Duodenal mucosa (tissue), 2 donors: Measurements from ENCODE around the gene PWWP2B.

ENCODE experiments used
- H3K27ac ChIP-seq: one replicate; pipeline ENCODE4 v1.7.0; 2013; ENCODE audit warnings: low read depth, low read length
- H3K27me3 ChIP-seq, 2 donors: one replicate each; pipeline ENCODE4 v1.7.0; 2013; ENCODE audit warnings: low read length in 2 of 2, control low read depth in 1 of 2; ENCODE audit not compliant: insufficient read depth in 2 of 2, control insufficient read depth in 1 of 2
- H3K36me3 ChIP-seq, 2 donors: one replicate each; pipeline ENCODE4 v1.7.0; 2013; ENCODE audit warnings: low read length in 2 of 2, control low read depth in 1 of 2; ENCODE audit not compliant: insufficient read depth in 2 of 2, control insufficient read depth in 1 of 2
- H3K4me1 ChIP-seq, 2 donors: one replicate each; pipeline ENCODE4 v1.7.0; 2013; ENCODE audit warnings: low read length in 2 of 2, control low read depth in 1 of 2; ENCODE audit not compliant: insufficient read depth in 2 of 2, control insufficient read depth in 1 of 2
- H3K4me3 ChIP-seq, 2 donors: one replicate each; pipeline ENCODE4 v1.7.0; 2013; ENCODE audit warnings: low read length in 2 of 2, low read depth in 1 of 2
- H3K9ac ChIP-seq, 2 donors: one replicate each; pipeline ENCODE4 v1.7.0; 2013; ENCODE audit warnings: low read length in 2 of 2, low read depth in 1 of 2
- H3K9me3 ChIP-seq, 2 donors: one replicate each; pipeline ENCODE4 v1.7.0; 2013; ENCODE audit warnings: low read length in 2 of 2, control low read depth in 1 of 2; ENCODE audit not compliant: control insufficient read depth in 1 of 2

Gene PWWP2B

GRCh38 chr10:132458586-132459300 lies 61.7 kb downstream of the PWWP2B start:
- Histone ChIP-seq H3K9ac (peak overlapping the region; percentile 52 to 63), H3K36me3 (no peaks in the 10 kb centered on the region), H3K4me3 (peak overlapping the region; percentile 40), H3K4me1 (peaks cover 76 to 92% of the 10 kb centered on the region in 2 donors), H3K27ac (peak overlapping the region; percentile 94), H3K27me3 (no peaks in the 10 kb centered on the region), H3K9me3 (no peaks in the 10 kb centered on the region)

DNA sequence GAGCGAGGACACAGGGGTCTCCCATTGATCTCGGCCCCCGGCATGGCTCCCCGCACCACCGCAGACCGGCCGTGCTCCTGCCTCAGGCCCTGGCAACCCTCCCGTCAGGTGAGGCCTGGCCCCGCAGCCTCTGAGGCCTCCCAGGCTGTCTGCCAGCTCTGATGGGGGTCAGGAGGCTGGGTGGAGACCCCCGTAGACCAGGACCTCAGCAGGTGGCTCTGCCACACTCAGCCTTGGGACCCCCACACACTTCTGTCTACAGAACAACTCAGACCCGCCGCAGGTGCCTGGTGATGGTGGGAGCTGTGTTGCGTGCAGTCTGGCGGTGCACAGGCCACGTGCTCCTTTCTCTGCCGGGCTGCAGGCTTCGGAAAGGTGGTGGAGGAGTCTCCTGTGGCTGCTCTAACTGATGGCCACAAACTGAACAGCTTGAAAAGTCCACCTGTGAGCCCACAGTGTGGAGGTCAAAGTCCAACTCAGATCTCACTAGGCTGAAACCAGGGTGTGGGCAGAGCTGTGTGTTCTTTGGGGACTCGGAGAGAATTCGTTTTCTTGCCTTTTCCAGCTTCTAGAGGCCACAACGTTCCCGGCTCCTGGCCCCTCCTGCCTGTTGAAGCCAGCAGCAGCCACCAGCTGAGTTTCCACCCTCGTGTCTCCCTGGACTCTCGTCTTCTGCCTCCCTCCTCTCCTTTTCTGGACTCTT lies 62.5 kb downstream of the PWWP2B start:
- H3K36me3 ChIP-seq = no peaks in the 10 kb centered on the region
- H3K27ac ChIP-seq = peak overlapping the region; percentile 94
- H3K4me1 ChIP-seq = peaks cover 76 to 91% of the 10 kb centered on the region in 2 donors
- peak overlapping the region; percentile 13 to 28 for H3K4me3 ChIP-seq
- H3K27me3 ChIP-seq = no peaks in the 10 kb centered on the region
- peak overlapping the region; percentile 35 to 61 for H3K9ac ChIP-seq
- no peaks in the 10 kb centered on the region for H3K9me3 ChIP-seq

GRCh38 chr10:132460071-132460470 lies 63.1 kb downstream of the PWWP2B start:
- Histone ChIP-seq H3K9ac (peak overlapping the region; percentile 32 to 61), H3K27ac (peak overlapping the region; percentile 94), H3K4me1 (peaks cover 77 to 91% of the 10 kb centered on the region in 2 donors), H3K9me3 (no peaks in the 10 kb centered on the region), H3K27me3 (no peaks in the 10 kb centered on the region), H3K36me3 (no peaks in the 10 kb centered on the region), H3K4me3 (peak overlapping the region; percentile 13 to 28)

DNA sequence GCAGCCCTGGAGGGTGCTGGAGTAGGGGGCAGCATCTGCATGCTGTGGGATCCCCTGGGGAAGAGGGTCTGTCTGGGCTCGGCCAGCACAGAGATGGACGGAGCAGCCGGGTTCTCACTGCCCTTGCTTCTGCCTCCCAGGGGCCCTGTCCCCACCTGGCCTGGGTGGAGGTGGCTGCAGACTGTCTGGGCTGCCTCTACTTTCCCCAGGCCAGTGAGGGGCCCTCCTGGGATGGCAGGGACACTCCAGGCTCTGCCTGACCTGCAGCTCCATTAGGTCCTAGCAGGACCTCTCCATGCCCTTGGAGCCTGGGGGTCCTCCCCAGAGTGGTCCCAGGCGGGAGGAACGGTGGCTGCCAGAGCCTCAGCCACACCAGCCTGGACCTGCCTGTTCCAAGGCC lies 63.7 kb downstream of the PWWP2B start:
- Histone ChIP-seq H3K4me3 (no peak overlapping the region), H3K27ac (peak overlapping the region; percentile 92), H3K36me3 (no peaks in the 10 kb centered on the region), H3K27me3 (no peaks in the 10 kb centered on the region), H3K9me3 (no peaks in the 10 kb centered on the region), H3K9ac (peak overlapping the region; percentile 16 to 54), H3K4me1 (peaks cover 77 to 91% of the 10 kb centered on the region in 2 donors)

GRCh38 chr10:132461103-132461682 lies 64.2 kb downstream of the PWWP2B start:
- Histone ChIP-seq H3K36me3 (no peaks in the 10 kb centered on the region), H3K27ac (peak overlapping the region; percentile 92), H3K4me3 (no peak overlapping the region), H3K4me1 (peaks cover 75 to 91% of the 10 kb centered on the region in 2 donors), H3K27me3 (no peaks in the 10 kb centered on the region), H3K9me3 (no peaks in the 10 kb centered on the region), H3K9ac (peak overlapping the region; percentile 54 to 69)

DNA sequence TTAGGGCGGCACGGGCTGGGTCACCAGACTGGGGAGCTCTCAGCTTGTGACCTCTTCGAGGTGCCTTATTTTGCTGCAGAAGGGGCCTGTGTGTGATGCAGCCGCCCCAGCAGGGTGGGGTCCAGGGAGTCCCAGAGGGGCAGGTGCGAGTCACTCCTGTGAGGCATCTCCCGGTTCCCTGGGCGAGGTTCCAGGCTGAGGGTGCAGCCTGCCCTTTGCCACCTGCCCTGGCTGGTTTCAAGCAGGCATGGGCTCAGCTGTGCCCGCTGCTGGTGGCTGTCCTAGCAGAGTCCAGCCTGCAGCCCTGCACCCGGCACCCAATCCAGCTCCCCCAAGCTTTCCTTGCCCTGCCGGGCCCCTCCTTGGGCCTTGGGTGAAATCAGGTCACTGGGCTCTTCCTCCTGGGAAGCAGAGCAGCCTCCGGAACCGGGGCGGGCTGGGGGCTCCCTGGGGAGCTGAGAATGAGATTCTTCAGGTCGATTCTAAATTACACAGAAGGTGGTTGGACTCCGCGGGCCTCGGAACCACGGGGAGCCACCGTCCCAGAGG lies 64.8 kb downstream of the PWWP2B start:
- Histone ChIP-seq H3K9me3 (no peaks in the 10 kb centered on the region), H3K9ac (peak overlapping the region; percentile 54 to 69), H3K27ac (peak overlapping the region; percentile 92), H3K4me3 (peak overlapping the region in 1 of 2 donors; percentile 52), H3K36me3 (no peaks in the 10 kb centered on the region), H3K4me1 (peaks cover 75 to 91% of the 10 kb centered on the region in 2 donors), H3K27me3 (no peaks in the 10 kb centered on the region)

DNA sequence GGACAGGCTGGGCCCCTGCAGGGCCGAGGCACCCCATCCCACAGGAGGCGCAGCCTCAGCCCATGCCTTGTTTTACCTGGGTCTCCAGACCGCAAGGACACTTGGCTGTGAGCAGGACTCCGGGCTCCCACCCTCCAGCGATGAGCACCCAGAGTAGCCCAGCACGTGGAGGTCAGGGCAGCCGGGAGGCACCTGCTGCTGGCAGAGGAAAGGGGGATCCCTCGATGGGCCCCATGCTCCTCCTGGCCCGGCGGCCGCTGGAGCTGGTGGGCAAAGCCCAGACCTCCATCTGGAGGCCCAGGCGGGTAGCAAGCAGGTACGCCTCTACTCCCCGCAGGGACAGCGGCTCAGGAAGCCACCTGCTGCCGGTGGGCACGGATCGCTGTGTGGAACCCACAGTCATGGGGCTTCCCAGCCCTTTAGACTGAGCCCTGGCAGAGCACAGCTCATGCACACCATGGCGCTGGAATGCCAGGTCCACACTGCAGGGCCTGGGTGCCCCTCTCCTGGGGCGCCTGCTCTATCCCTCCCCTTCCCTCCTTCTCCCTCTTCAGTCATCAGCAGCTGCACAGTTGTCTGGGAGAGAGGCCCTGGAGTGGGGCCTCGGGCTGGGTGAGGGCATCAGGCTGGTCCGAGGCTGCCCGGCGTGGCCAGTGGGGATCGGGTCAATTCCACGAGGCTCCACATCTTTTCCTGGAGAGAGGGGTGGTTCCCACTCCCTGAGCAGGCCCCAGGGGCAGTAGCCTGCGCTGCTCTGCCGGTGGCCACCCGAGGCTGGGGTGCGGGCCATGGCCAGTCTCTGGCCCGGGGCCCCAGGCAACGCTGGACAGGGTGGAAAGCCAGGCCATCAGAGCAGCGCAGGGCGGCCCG lies 65.7 kb downstream of the PWWP2B start:
- Histone ChIP-seq H3K4me3 (peak overlapping the region; percentile 25 to 43), H3K27ac (no peak overlapping the region), H3K9me3 (no peaks in the 10 kb centered on the region), H3K9ac (peak overlapping the region; percentile 12 to 69), H3K27me3 (no peaks in the 10 kb centered on the region), H3K36me3 (no peaks in the 10 kb centered on the region), H3K4me1 (peaks cover 84 to 89% of the 10 kb centered on the region in 2 donors)

GRCh38 chr10:132463333-132464255 lies 66.6 kb downstream of the PWWP2B start:
- Histone ChIP-seq H3K9me3 (no peaks in the 10 kb centered on the region), H3K4me1 (peaks cover 80 to 81% of the 10 kb centered on the region in 2 donors), H3K9ac (peak overlapping the region in 1 of 2 donors; percentile 69), H3K36me3 (no peaks in the 10 kb centered on the region), H3K27ac (peak overlapping the region; percentile 88), H3K27me3 (no peaks in the 10 kb centered on the region), H3K4me3 (peak overlapping the region in 1 of 2 donors; percentile 25)
